Measurements from ENCODE around the gene TMEM200A. TPM values are rescaled to one million over a fixed set of nuclear protein-coding genes. Genes with fewer than 3 reads are reported as not detected.

The TMEM200A gene
- total and polyA plus RNA-seq, 7 donors = 0.71 to 10.2 (median 4.4) TPM

DNA sequence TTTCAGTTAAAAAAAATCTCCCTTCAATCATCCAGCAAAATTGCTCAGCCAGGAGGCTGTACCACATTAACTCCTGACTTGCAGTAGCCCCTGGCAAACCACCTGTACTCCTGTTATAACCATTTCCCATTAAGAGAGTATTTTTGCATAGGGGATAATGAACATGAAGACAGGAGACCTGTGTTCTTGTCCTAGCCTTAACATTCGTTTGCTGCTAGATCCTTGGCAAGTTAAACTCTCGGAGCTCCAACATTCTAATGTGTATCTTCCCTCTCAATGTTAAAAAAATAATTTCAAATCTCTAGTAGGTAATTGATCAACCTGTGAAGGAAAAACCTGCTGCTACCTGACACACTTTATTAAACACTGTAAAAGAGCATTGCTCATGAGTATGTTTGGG lies 8.4 kb upstream of the TMEM200A start:
- no peak for TF ChIP-seq EP300 (IDR thresholded peaks at IDR 0.05)
- TF ChIP-seq POLR2AphosphoS5 (IDR thresholded peaks at IDR 0.05) = no peak
- TF ChIP-seq, protein P1, sequence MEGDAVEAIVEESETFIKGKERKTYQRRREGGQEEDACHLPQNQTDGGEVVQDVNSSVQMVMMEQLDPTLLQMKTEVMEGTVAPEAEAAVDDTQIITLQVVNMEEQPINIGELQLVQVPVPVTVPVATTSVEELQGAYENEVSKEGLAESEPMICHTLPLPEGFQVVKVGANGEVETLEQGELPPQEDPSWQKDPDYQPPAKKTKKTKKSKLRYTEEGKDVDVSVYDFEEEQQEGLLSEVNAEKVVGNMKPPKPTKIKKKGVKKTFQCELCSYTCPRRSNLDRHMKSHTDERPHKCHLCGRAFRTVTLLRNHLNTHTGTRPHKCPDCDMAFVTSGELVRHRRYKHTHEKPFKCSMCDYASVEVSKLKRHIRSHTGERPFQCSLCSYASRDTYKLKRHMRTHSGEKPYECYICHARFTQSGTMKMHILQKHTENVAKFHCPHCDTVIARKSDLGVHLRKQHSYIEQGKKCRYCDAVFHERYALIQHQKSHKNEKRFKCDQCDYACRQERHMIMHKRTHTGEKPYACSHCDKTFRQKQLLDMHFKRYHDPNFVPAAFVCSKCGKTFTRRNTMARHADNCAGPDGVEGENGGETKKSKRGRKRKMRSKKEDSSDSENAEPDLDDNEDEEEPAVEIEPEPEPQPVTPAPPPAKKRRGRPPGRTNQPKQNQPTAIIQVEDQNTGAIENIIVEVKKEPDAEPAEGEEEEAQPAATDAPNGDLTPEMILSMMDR (IDR thresholded peaks at IDR 0.05) = no peak
- TF ChIP-seq POLR2A (IDR thresholded peaks at IDR 0.05) = no peak
- Histone ChIP-seq H3K36me3 (no peaks in the 10 kb centered on the region), H3K9me3 (no peaks in the 10 kb centered on the region), H3K27me3 (no peaks in the 10 kb centered on the region), H3K4me3 (no peak overlapping the region), H3K4me1 (no peaks in the 10 kb centered on the region), H3K27ac (no peak overlapping the region)
- no peak for DNase-seq
- intact Hi-C loops (cut with DNase I) = no loop called here
- 69 to 91% methylated on average over 2 of the region's 2 CpGs for WGBS, 2 donors

DNA sequence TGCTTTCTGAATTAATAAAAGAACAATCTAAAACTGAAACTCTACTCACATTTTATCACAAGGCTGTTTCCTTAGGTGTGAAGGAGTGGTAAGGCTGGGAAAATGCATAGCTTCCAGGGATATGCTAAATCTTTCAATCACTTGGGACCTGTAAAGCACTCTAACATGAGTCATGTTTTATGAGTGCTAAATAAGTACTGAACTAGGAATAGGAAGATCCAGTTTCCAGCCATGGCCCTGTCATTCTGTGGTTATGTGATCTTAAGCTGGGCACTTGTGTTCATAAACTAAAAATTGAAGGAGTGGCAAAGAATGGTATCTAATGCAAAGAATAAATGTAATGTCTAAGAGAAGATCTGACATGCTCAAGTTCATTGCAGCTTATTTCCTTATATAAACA lies 6.1 kb upstream of the TMEM200A start:
- TF ChIP-seq POLR2A (IDR thresholded peaks at IDR 0.05) = no peak
- TF ChIP-seq, protein P1 (IDR thresholded peaks at IDR 0.05) = no peak
- no peak for TF ChIP-seq EP300 (IDR thresholded peaks at IDR 0.05)
- no peaks in the 10 kb centered on the region for H3K4me1 ChIP-seq
- H3K27ac ChIP-seq = no peak overlapping the region
- no peak for DNase-seq
- intact Hi-C loops (cut with DNase I) = no loop called here
- no peaks in the 10 kb centered on the region for H3K9me3 ChIP-seq
- H3K4me3 ChIP-seq = no peak overlapping the region
- H3K36me3 ChIP-seq = no peaks in the 10 kb centered on the region
- H3K27me3 ChIP-seq = peaks cover 0 to 5% (median 4%) of the 10 kb centered on the region in 3 donors

DNA sequence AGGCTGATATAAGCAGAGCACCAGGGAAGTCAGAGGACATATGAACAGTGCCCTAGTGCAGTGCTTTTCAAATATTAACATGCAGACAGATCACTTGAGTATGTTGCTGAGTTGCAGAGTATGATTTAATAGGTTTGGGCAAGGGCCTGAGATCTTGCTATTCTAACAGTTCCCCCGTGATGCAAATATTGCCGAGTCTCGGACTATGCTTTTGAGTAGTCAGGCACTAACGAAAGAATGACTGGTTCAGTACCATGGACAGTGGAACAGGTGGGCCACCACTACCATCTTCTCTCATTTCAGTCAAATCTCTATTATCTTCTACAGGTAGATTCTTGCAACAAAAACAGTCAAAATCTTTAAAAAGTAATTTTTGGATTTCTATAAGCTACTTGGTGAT lies 3.7 kb upstream of the TMEM200A start:
- DNase-seq = no peak
- no peak overlapping the region for H3K4me3 ChIP-seq
- H3K36me3 ChIP-seq = no peaks in the 10 kb centered on the region
- no peak overlapping the region for H3K27ac ChIP-seq
- intact Hi-C loops (cut with DNase I) = no loop called here
- TF ChIP-seq EP300 (IDR thresholded peaks at IDR 0.05) = no peak
- no peak for TF ChIP-seq POLR2A (IDR thresholded peaks at IDR 0.05)
- no peak for TF ChIP-seq POLR2AphosphoS5 (IDR thresholded peaks at IDR 0.05)
- TF ChIP-seq, protein P1 (IDR thresholded peaks at IDR 0.05) = no peak
- 19 to 60% methylated on average over 4 of the region's 4 CpGs for WGBS, 2 donors
- H3K4me1 ChIP-seq = peaks cover 0 to 21% (median 19%) of the 10 kb centered on the region in 4 donors
- H3K9me3 ChIP-seq = no peaks in the 10 kb centered on the region
- peaks cover 14 to 28% (median 20%) of the 10 kb centered on the region in 3 donors for H3K27me3 ChIP-seq

DNA sequence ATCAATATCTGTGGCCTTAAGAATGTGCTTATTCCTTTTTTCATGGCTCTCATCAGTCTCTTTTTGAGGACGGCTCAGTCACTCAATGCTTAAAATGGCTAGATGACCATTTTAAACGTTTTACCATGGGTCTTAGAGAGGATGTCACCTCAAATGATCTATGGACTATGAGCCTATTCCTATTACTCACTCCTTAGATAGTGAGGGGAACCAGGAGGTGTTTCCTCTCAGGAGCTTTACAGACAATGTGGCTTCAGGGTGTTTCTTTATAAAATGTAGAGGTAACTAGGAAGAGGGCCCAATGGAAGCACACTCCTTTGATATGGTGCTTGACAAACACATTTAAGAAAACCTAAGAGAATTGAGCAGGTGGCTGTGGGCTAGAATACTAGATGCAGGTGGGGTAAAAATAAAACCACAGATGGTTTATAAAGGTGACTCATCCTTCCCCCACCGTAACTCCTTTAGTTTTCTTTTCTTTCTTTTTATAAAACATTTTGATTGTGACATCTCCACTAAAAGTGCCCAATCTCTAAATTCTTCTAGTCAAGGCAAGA lies 1.5 kb upstream of the TMEM200A start:
- no peaks in the 10 kb centered on the region for H3K9me3 ChIP-seq
- no peaks in the 10 kb centered on the region for H3K36me3 ChIP-seq
- TF ChIP-seq, protein P1 (IDR thresholded peaks at IDR 0.05) = no peak
- TF ChIP-seq EP300 (IDR thresholded peaks at IDR 0.05) = no peak
- TF ChIP-seq POLR2A (IDR thresholded peaks at IDR 0.05) = no peak
- no peak for TF ChIP-seq POLR2AphosphoS5 (IDR thresholded peaks at IDR 0.05)
- H3K4me1 ChIP-seq = peaks cover 0 to 21% (median 19%) of the 10 kb centered on the region in 4 donors
- peaks cover 14 to 38% (median 20%) of the 10 kb centered on the region in 3 donors for H3K27me3 ChIP-seq
- DNase-seq = no peak
- 40 to 54% methylated on average over 3 of the region's 3 CpGs for WGBS, 2 donors
- no peak overlapping the region for H3K4me3 ChIP-seq
- intact Hi-C loops (cut with DNase I) = no loop called here
- no peak overlapping the region for H3K27ac ChIP-seq

Data from sigmoid colon (tissue), 7 donors.